Right lobe of liver (tissue), 6 donors: ENCODE results near the gene ACTL8. TPM values are rescaled to one million over a fixed set of nuclear protein-coding genes. Genes with fewer than 3 reads are reported as not detected.

ENCODE experiments used
- ATAC-seq, 4 donors: fragments of 200-7000 bp; cut with Tn5 transposase; one replicate each; pipeline ENCODE4 v1.9.1; 2020; ENCODE audit warnings: mild to moderate bottlenecking in 4 of 4, moderate library complexity in 4 of 4
- DNase-seq, 3 donors: peaks; one replicate each; pipeline ENCODE4 v3.0.0-alpha.2; 2020
- H3K27ac ChIP-seq, 3 donors: fragments of 200-600 bp; one replicate each; pipeline ENCODE4 v1.8.0; 2022
- H3K27me3 ChIP-seq, 2 donors: fragments of 200-600 bp; one replicate each; pipeline ENCODE4 v1.8.0; 2022
- H3K36me3 ChIP-seq, 4 donors: fragments of 200-600 bp; sonication (generic) in 1 of 4; one replicate each; pipeline versions ENCODE4 v1.5.1 to v1.8.0; 2017 to 2022; ENCODE audit warnings: control low read depth in 1 of 4
- H3K4me1 ChIP-seq, 4 donors: fragments of 200-600 bp; sonication (generic) in 1 of 4; one replicate each; pipeline versions ENCODE4 v1.5.1 to v1.8.0; 2017 to 2022; ENCODE audit warnings: control low read depth in 1 of 4
- H3K4me3 ChIP-seq, 3 donors: fragments of 200-600 bp; one replicate each; pipeline ENCODE4 v1.8.0; 2022
- H3K9me3 ChIP-seq, 4 donors: fragments of 200-600 bp; sonication (generic) in 1 of 4; one replicate each; pipeline versions ENCODE4 v1.5.1 to v1.8.0; 2017 to 2022; ENCODE audit warnings: control low read depth in 1 of 4
- POLR2A ChIP-seq: fragments of 450-650 bp; IDR thresholded peaks from one replicate; pipeline ENCODE4 v1.6.1; 2017; ENCODE audit warnings: antibody characterized with exemption, mild to moderate bottlenecking
- WGBS: methylation state at CpG from one replicate; pipeline ENCODE4 v1.1.6; 2018; ENCODE audit warnings: low coverage, low lambda C conversion rate; ENCODE audit not compliant: insufficient coverage; ENCODE audit errors: missing lambda C conversion rate; 5-methylcytosine and 5-hydroxymethylcytosine counted together
- intact Hi-C, 2 donors: fragments of 100-400 bp; cut with DNase I; formaldehyde crosslinking; loops; one replicate each; pipeline versions ENCODE4 v1.11.2 to v1.14.1; 2022
- total RNA-seq, 6 experiments: library from RNA; depleted of rRNA in 2 of 6; stranded (reverse); fragments of >200 nt in 2 of 6; fragmentation: NEBNext Ultra II Directional in 3 of 6; extraction: Animal tissue kit (Norgen Biotek cat#: 25700) in 3 of 6; gene quantifications; one replicate each; pipeline versions ENCODE4 v1.1.0 to v1.2.4, GENCODE V29; 2016 to 2023
- TF ChIP-seq, protein P1 (sequence below), 4 donors: fragments of 200-600 bp in 3 of 4; fragments of 450-650 bp in 1 of 4; IDR thresholded peaks; one replicate each; pipeline versions ENCODE4 v1.5.1 to v1.8.0; 2016 to 2022; ENCODE audit warnings: antibody characterized with exemption in 4 of 4, mild to moderate bottlenecking in 2 of 4
- donor health status: DM: no; HTN: yes; CAD: no.
- donor health status: DM: no; HTN: no; CAD: no.
- donor health status: DM: no; HTN: no; CAD: no.
- donor health status: DM: no; HTN: yes; CAD: no.
- donor health status: DM: no; HTN: yes; CAD: no.

The ACTL8 gene
- total RNA-seq, 6 experiments from 2014 or later, result not detected

DNA sequence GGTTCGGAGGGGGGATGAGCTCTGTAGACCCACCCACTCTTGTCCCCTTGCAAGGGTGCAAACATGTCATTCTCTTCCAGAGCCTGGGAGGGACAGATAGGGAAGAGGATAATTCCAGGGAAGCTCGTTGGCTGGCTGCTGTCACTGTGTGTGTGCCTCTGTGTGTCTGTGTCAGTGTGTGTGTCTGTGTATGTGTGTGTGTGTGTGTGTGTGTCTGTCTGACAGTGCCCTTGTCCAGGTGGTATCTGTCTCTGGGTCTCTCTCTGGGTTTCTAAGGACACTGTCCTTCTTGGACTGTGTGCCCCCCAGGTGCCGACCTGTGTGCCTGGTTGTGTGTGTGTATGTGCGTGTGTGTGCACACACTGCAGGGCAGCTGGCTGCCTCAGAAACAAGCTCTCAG is 90.5 kb downstream of the ACTL8 start:
- ATAC-seq, result peak in 1 of 4 donors; percentile 5
- intact Hi-C loops, result no loop called here
- Histone ChIP-seq H3K4me1 (no peaks in the 10 kb centered on the region), H3K9me3 (no peaks in the 10 kb centered on the region), H3K27ac (no peak overlapping the region), H3K36me3 (no peaks in the 10 kb centered on the region), H3K4me3 (no peak overlapping the region), H3K27me3 (no peaks in the 10 kb centered on the region)
- WGBS, result 57% methylated on average over 1 of the region's 4 CpGs
- no peak for DNase-seq
- no peak for TF ChIP-seq POLR2A
- TF ChIP-seq, protein P1, sequence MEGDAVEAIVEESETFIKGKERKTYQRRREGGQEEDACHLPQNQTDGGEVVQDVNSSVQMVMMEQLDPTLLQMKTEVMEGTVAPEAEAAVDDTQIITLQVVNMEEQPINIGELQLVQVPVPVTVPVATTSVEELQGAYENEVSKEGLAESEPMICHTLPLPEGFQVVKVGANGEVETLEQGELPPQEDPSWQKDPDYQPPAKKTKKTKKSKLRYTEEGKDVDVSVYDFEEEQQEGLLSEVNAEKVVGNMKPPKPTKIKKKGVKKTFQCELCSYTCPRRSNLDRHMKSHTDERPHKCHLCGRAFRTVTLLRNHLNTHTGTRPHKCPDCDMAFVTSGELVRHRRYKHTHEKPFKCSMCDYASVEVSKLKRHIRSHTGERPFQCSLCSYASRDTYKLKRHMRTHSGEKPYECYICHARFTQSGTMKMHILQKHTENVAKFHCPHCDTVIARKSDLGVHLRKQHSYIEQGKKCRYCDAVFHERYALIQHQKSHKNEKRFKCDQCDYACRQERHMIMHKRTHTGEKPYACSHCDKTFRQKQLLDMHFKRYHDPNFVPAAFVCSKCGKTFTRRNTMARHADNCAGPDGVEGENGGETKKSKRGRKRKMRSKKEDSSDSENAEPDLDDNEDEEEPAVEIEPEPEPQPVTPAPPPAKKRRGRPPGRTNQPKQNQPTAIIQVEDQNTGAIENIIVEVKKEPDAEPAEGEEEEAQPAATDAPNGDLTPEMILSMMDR (IDR thresholded peaks at IDR 0.05), result no peak

DNA sequence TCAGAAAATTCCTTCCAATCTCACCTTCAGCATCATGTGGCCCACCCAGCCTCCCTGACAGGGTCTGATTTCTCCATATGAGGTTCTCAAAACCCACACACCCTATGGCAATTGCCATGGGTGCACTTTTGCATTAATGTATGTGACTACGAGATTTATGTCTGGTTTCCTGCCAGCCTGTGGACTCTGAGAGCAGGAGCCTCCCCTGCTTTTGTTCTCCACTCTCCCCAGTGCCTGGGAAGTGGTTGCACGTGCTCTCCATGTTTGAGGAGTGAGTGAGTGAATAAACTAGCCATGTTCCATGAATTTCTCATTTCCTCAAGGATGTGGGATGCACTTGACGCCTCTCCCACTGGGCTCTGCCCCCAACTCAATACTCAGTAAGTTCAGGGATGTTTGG is 91.2 kb downstream of the ACTL8 start:
- no peak for DNase-seq
- ATAC-seq, result no peak
- Histone ChIP-seq H3K36me3 (no peaks in the 10 kb centered on the region), H3K27me3 (no peaks in the 10 kb centered on the region), H3K4me1 (no peaks in the 10 kb centered on the region), H3K27ac (no peak overlapping the region), H3K9me3 (no peaks in the 10 kb centered on the region), H3K4me3 (no peak overlapping the region)
- intact Hi-C loops, result no loop called here
- TF ChIP-seq, protein P1 (IDR thresholded peaks at IDR 0.05), result no peak
- TF ChIP-seq POLR2A, result no peak
- 16% methylated on average over 3 of the region's 3 CpGs for whole genome bisulfite sequencing

- no peaks in the 10 kb centered on the region for H3K9me3 ChIP-seq
- no peak for TF ChIP-seq POLR2A
- TF ChIP-seq, protein P1 (IDR thresholded peaks at IDR 0.05), result no peak
- intact Hi-C loops, result no loop called here
- H3K36me3 ChIP-seq, result no peaks in the 10 kb centered on the region
- no peak overlapping the region for H3K4me3 ChIP-seq
- ATAC-seq (no peak), DNase-seq (no peak)
- no peaks in the 10 kb centered on the region for H3K27me3 ChIP-seq
- 41% methylated on average over 3 of the region's 3 CpGs for WGBS
- no peak overlapping the region for H3K27ac ChIP-seq
- no peaks in the 10 kb centered on the region for H3K4me1 ChIP-seq
These were observed 92.0 kb downstream of the ACTL8 start for GRCh38 chr1:17847111-17847510.

GRCh38 chr1:17849216-17849615 is 94.1 kb downstream of the ACTL8 start:
- DNase-seq (no peak), ATAC-seq (no peak)
- WGBS, result 63% methylated on average over 3 of the region's 3 CpGs
- Histone ChIP-seq H3K9me3 (no peaks in the 10 kb centered on the region), H3K4me1 (no peaks in the 10 kb centered on the region), H3K36me3 (no peaks in the 10 kb centered on the region), H3K4me3 (no peak overlapping the region), H3K27ac (no peak overlapping the region), H3K27me3 (no peaks in the 10 kb centered on the region)
- intact Hi-C loops, result no loop called here
- no peak for TF ChIP-seq POLR2A
- TF ChIP-seq, protein P1 (IDR thresholded peaks at IDR 0.05), result no peak

- no peak for DNase-seq
- H3K27me3 ChIP-seq, result no peaks in the 10 kb centered on the region
- no peak for ATAC-seq
- no peaks in the 10 kb centered on the region for H3K9me3 ChIP-seq
- no peak overlapping the region for H3K4me3 ChIP-seq
- H3K27ac ChIP-seq, result no peak overlapping the region
- TF ChIP-seq POLR2A, result no peak
- TF ChIP-seq, protein P1 (IDR thresholded peaks at IDR 0.05), result no peak
- intact Hi-C loops, result no loop called here
- no peaks in the 10 kb centered on the region for H3K36me3 ChIP-seq
- 84% methylated on average over 7 of the region's 8 CpGs for WGBS
- no peaks in the 10 kb centered on the region for H3K4me1 ChIP-seq
These were observed 95.9 kb downstream of the ACTL8 start for GRCh38 chr1:17851056-17851455.
